IMR-90 (cell line): ENCODE measurements around the gene GPC6. TPM values are rescaled to one million over a fixed set of nuclear protein-coding genes. Genes with fewer than 3 reads are reported as not detected.

Source experiments
- ATAC-seq: fragments of 200-7000 bp; cut with Tn5 transposase; 2 replicates; pipeline ENCODE4 v1.9.1; 2020; ENCODE audit warnings: low read depth, mild to moderate bottlenecking, moderate library complexity
- BruUV-seq: library from RNA; stranded (reverse); fragments of 400-500 nt; replicated peaks from 2 replicates; lab custom pipeline; 2021; lab: Mats Ljungman, UMichigan
- CTCF ChIA-PET: fragments of 300-600 bp; formaldehyde crosslinking; extraction: SDS; loops from one replicate; lab custom pipeline; 2021; ENCODE audit warnings: antibody characterized with exemption; lab: Yijun Ruan, JAX
- POLR2A ChIA-PET: fragments of 300-600 bp; sonication (Branson Sonifier 250); formaldehyde crosslinking; loops from one replicate; lab custom pipeline; 2022; ENCODE audit warnings: antibody characterized with exemption; ENCODE audit not compliant: unreplicated experiment; lab: Charles Lee
- DNase-seq: peaks from one replicate; pipeline ENCODE4 v3.0.0; 2013
- H2AFZ ChIP-seq: replicated peaks from 2 replicates; pipeline ENCODE3; 2013; ENCODE audit warnings: low read length, mild to moderate bottlenecking; ENCODE audit not compliant: poor library complexity
- H2AK5ac ChIP-seq: 2 replicates; pipeline ENCODE4 v1.6.1; 2013; ENCODE audit warnings: low read depth, low read length, inconsistent platforms
- H2AK9ac ChIP-seq: replicated peaks from 2 replicates; pipeline ENCODE3; 2013; ENCODE audit warnings: mild to moderate bottlenecking, low read depth, low read length, moderate library complexity; ENCODE audit not compliant: poor library complexity
- H2BK120ac ChIP-seq: 2 replicates; pipeline ENCODE4 v1.6.1; 2013; ENCODE audit warnings: low read depth, low read length, inconsistent platforms
- H2BK15ac ChIP-seq: 3 replicates; pipeline ENCODE4 v1.6.1; 2013; ENCODE audit warnings: low read depth, low read length, inconsistent platforms
- H2BK20ac ChIP-seq: 2 replicates; pipeline ENCODE4 v1.6.1; 2013; ENCODE audit warnings: low read depth, mild to moderate bottlenecking, inconsistent platforms, low read length, moderate library complexity
- H2BK5ac ChIP-seq: 2 replicates; pipeline ENCODE4 v1.6.1; 2013; ENCODE audit warnings: mild to moderate bottlenecking, low read depth, low read length, inconsistent platforms; ENCODE audit not compliant: poor library complexity, severe bottlenecking
- H3K14ac ChIP-seq: replicated peaks from 2 replicates; pipeline ENCODE4 v1.6.1; 2013; ENCODE audit warnings: low read depth, low read length, inconsistent platforms
- H3K18ac ChIP-seq: 2 replicates; pipeline ENCODE4 v1.6.1; 2013; ENCODE audit warnings: low read depth, low read length, control low read depth
- H3K23ac ChIP-seq: 2 replicates; pipeline ENCODE4 v1.6.1; 2013; ENCODE audit warnings: low read depth, low read length, inconsistent platforms
- H3K27ac ChIP-seq: 2 replicates; pipeline ENCODE4 v1.5.1; 2013; ENCODE audit warnings: mild to moderate bottlenecking, control low read depth, low read length; ENCODE audit not compliant: insufficient read depth
- H3K27me3 ChIP-seq: 2 replicates; pipeline ENCODE4 v1.6.1; 2013; ENCODE audit warnings: low read length; ENCODE audit not compliant: control insufficient read depth, insufficient read depth
- H3K36me3 ChIP-seq: 2 replicates; pipeline ENCODE4 v1.6.1; 2013; ENCODE audit warnings: low read length, mixed read lengths; ENCODE audit not compliant: control insufficient read depth, insufficient read depth
- H3K4ac ChIP-seq: 2 replicates; pipeline ENCODE4 v1.6.1; 2013; ENCODE audit warnings: low read depth, low read length, inconsistent platforms
- H3K4me1 ChIP-seq: 2 replicates; pipeline ENCODE4 v1.6.1; 2013; ENCODE audit warnings: low read length, mixed read lengths; ENCODE audit not compliant: control insufficient read depth, insufficient read depth
- H3K4me2 ChIP-seq: 2 replicates; pipeline ENCODE4 v1.6.1; 2013; ENCODE audit warnings: low read depth, mild to moderate bottlenecking, control low read depth, low read length, moderate library complexity
- H3K4me3 ChIP-seq: 2 replicates; pipeline ENCODE4 v1.5.1; 2013; ENCODE audit warnings: low read depth, mild to moderate bottlenecking, control low read depth, low read length, moderate library complexity; ENCODE audit not compliant: insufficient read depth
- H3K56ac ChIP-seq: 2 replicates; pipeline ENCODE4 v1.6.1; 2013; ENCODE audit warnings: low read length, inconsistent platforms; ENCODE audit not compliant: insufficient read depth; ENCODE audit errors: extremely low read depth
- H3K79me1 ChIP-seq, 2 experiments: 2 replicates each; pipeline ENCODE4 v1.6.1; 2013; ENCODE audit warnings: low read length in 2 of 2, inconsistent platforms in 1 of 2, low read depth in 1 of 2
- H3K9ac ChIP-seq: 2 replicates; pipeline ENCODE4 v1.6.1; 2013; ENCODE audit warnings: low read depth, low read length, control low read depth
- H3K9me1 ChIP-seq: 2 replicates; pipeline ENCODE4 v1.6.1; 2013; ENCODE audit warnings: low read length, inconsistent platforms; ENCODE audit not compliant: insufficient read depth
- H3K9me3 ChIP-seq: 2 replicates; pipeline ENCODE4 v1.6.1; 2013; ENCODE audit warnings: low read length; ENCODE audit not compliant: control insufficient read depth, insufficient read depth
- H4K20me1 ChIP-seq: 2 replicates; pipeline ENCODE4 v1.6.1; 2013; ENCODE audit warnings: low read length, inconsistent platforms; ENCODE audit not compliant: insufficient read depth
- H4K5ac ChIP-seq: 2 replicates; pipeline ENCODE4 v1.6.1; 2013; ENCODE audit warnings: mild to moderate bottlenecking, low read depth, low read length, control low read depth
- H4K8ac ChIP-seq, 2 experiments: 2 replicates each; pipeline ENCODE4 v1.6.1; 2013; ENCODE audit warnings: low read depth in 2 of 2, low read length in 2 of 2, control low read depth in 1 of 2, inconsistent platforms in 1 of 2
- H4K91ac ChIP-seq: 2 replicates; pipeline ENCODE4 v1.6.1; 2013; ENCODE audit warnings: low read depth, low read length, inconsistent platforms; ENCODE audit not compliant: insufficient read depth
- MAFK ChIP-seq: IDR thresholded peaks from 2 replicates; pipeline ENCODE4 v1.6.1; 2012; ENCODE audit warnings: low read depth, low read length, improper control_type of control experiment
- POLR2A ChIP-seq: IDR thresholded peaks from 2 replicates; pipeline ENCODE4 v1.6.1; 2012; ENCODE audit warnings: mild to moderate bottlenecking, low read depth, low read length
- WGBS, 2 experiments: methylation state at CpG; one replicate each; pipeline versions ENCODE4 v1.1.5 to v1.1.7; 2013; ENCODE audit warnings: missing lambda C conversion rate in 2 of 2; ENCODE audit not compliant: insufficient read length in 1 of 2; ENCODE audit errors: extremely low coverage in 2 of 2; 5-methylcytosine and 5-hydroxymethylcytosine counted together
- dilution Hi-C: fragments of 300-500 bp; cut with HindIII; formaldehyde crosslinking; loops from one replicate; pipeline ENCODE4 v1.14.3; 2018; ENCODE audit warnings: low sequenced_read_pairs; ENCODE audit not compliant: unreplicated experiment
- in situ Hi-C: fragments of 300-500 bp; cut with MboI; formaldehyde crosslinking; loops from 3 replicates; pipeline ENCODE4 v1.14.3; 2019; ENCODE audit warnings: low sequenced_read_pairs, inconsistent platforms, mixed read lengths
- intact Hi-C: fragments of 100-400 bp; cut with micrococcal nuclease; formaldehyde crosslinking; loops from 2 replicates; pipeline ENCODE4 v1.10.0; 2022
- polyA plus RNA-seq, 3 experiments: library from polyadenylated mRNA; depleted of rRNA; stranded (reverse); fragments of >200 nt; gene quantifications; 2 replicates each; pipeline ENCODE4 v1.2.3, GENCODE V29; 2012; ENCODE audit warnings: low replicate concordance in 1 of 3
- total RNA-seq: library from RNA; depleted of rRNA; stranded (reverse); fragments of >200 nt; gene quantifications from 2 replicates; pipeline ENCODE4 v1.2.3, GENCODE V29; 2012

Gene GPC6
- total and polyA plus RNA-seq, 2 of the 4 experiments (the other 2 are of a cell fraction), result 14.9 to 39.4 TPM

DNA sequence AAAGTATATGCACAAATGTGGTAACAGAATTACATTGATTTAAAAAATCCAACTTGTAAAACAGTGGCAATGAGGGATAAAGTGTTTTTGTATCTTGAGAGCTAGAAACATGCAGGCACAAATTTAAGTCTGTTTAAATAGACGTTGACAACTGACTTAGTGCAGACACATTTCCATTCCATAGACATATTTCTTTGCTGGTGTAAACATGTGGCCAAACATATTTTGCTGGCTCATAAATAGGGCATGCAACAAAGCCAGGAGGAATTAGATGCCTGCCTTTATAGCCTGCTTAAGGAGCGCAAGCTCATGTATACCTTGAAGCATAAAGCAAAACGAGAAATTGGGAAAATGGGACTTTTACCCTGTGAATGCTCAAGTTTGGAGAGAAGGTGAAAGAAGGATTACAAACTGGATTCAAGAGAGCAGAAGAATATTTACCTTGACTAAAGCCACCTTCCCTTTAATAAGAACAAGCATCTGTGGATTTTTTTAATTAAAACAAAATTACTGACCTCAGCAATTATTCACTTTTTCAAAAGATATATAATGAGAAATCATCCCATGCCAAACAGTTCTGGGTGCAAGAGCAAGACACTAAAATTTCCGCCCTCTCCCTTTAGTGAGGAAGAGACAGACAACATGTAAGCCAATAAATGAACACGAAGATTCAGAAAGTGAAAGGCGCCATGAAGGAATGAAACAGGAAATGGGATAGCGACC, 1181.9 kb downstream of the GPC6 start:
- no peak overlapping the region for H2BK120ac ChIP-seq
- no TSS peak for BruUV-seq
- H3K9ac ChIP-seq, result no peak overlapping the region
- H4K20me1 ChIP-seq, result no peaks in the 10 kb centered on the region
- ChIA-PET CTCF (interaction anchor here (0.7 kb wide), 1 partner anchor 36 kb away, joined by 5 read pairs; no protein-coding TSS in a partner anchor), POLR2A (no interaction called here)
- DNase-seq, result no peak
- H3K4me2 ChIP-seq, result no peak overlapping the region
- TF ChIP-seq MAFK (peak; percentile 86), POLR2A (no peak)
- no peak overlapping the region for H2AK9ac ChIP-seq
- no peak overlapping the region for H4K5ac ChIP-seq
- no peaks in the 10 kb centered on the region for H3K9me3 ChIP-seq
- H3K14ac ChIP-seq, result no peak overlapping the region
- intact Hi-C loops, result no loop called here
- no CpG with 5 or more reads among the region's 7 CpGs for WGBS, 2 experiments
- no peak overlapping the region for H2AK5ac ChIP-seq
- no peak overlapping the region for H3K18ac ChIP-seq
- H3K79me1 ChIP-seq, result no peaks in the 10 kb centered on the region
- H4K8ac ChIP-seq, result no peak overlapping the region
- no peaks in the 10 kb centered on the region for H3K9me1 ChIP-seq
- dilution Hi-C loops, result no loop called here
- H3K36me3 ChIP-seq, result no peaks in the 10 kb centered on the region
- no peak overlapping the region for H3K4me3 ChIP-seq
- ATAC-seq, result no peak
- H3K23ac ChIP-seq, result no peak overlapping the region
- no peak overlapping the region for H2BK5ac ChIP-seq
- H2AFZ ChIP-seq, result no peak overlapping the region
- H3K56ac ChIP-seq, result no peak overlapping the region
- H3K4me1 ChIP-seq, result no peaks in the 10 kb centered on the region
- H3K27ac ChIP-seq, result no peak overlapping the region
- H2BK20ac ChIP-seq, result no peak overlapping the region
- no peak overlapping the region for H3K4ac ChIP-seq
- no peak overlapping the region for H2BK15ac ChIP-seq
- no peak overlapping the region for H4K91ac ChIP-seq
- no peaks in the 10 kb centered on the region for H3K27me3 ChIP-seq
- in situ Hi-C loops, result no loop called here
